H54 (cell line): ENCODE data around the gene HILPDA.
"Not testable (repeated sequence)": the region's sequence is repeated elsewhere in the genome, so short reads cannot be mapped to it uniquely, and the experiment has no call there.

Experiments
- DNase-seq: peaks from one replicate; pipeline ENCODE4 v3.0.0; 2011; ENCODE audit warnings: low spot score, mixed read lengths; ENCODE audit not compliant: insufficient read length
- FAIRE-seq: peaks from 3 replicates; lab custom pipeline; 2011; peaks lifted over from hg19 to GRCh38; lab: Jason Lieb, UNC
- POLR2A ChIP-seq: IDR thresholded peaks from 2 replicates; pipeline ENCODE4 v1.6.1; 2011; ENCODE audit warnings: low read depth, mild to moderate bottlenecking, low read length

HILPDA gene

DNA sequence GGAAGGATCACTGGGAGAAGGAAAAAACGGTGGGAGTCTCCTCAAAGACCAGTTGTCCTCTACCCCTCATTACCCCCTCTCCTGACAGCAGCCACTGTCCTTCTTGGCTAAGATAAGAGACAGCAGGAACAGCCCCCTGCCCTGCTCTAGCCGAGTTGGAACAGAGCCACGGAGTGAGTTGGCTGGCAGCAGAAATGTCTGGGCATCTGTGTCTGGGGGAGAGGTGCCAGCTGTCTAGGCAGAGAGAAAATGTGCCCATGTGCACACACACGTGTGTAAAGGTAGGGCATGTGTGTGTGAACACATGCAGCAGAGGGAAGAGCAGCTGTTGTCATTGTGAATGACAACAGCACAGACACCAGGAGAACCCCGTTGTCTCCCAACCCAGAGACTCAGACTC, 9.4 kb upstream of the HILPDA start:
- FAIRE-seq (no peak), DNase-seq (no peak)
- TF ChIP-seq POLR2A, result no peak

GRCh38 chr7:128447941-128448564, 7.6 kb upstream of the HILPDA start:
- FAIRE-seq, result no peak

DNA sequence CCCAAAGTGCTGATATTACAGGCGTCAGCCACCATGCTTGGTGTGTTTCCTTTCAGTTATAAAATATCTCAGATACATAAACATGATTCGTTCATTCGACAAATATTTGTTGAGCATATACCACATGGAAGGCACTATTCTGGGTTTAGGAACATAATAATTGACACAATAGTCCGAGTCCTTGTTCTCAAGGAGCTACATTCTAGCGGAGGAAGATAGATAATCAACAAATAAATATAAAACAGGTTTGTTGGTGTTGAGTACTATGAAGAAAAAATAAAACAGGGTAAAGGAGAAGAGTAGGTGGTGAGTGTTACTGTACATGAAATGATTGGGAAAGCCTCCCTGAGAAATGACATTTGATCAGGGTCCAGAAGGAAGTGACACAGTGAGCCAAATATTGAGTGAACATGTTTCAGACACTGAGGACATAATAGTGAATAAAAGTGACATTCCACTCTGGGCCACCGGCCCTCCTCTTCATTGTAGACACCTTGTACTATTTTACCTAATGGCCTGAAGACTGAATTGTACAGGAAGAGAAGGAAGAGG, 6.9 kb upstream of the HILPDA start:
- no peak for TF ChIP-seq POLR2A
- FAIRE-seq (no peak), DNase-seq (no peak)

More at GRCh38 chr7:128447941-128448564, 7.6 kb upstream of the HILPDA start:
- no peak for DNase-seq
- TF ChIP-seq POLR2A, result no peak

GRCh38 chr7:128450409-128450808, 5.3 kb upstream of the HILPDA start:
- DNase-seq (no peak), FAIRE-seq (no peak)
- TF ChIP-seq POLR2A, result no peak

DNA sequence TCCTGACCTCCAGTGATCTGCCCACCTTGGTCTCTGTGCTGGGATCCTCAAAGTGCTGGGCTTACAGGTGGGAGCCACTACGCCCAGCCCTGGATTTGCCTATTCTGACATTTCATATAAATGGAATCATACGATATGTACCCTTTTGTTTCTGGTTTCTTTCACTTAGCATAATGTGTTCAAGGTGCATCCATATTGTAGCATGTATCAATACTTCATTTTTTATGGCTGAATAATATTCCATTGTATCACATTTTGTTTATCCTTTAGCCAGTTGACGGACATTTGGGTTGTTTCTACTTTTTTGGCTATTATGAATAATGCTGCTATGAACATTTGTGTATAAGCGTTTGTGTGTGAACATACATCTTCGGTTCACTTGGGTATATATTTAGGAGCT, 4.8 kb upstream of the HILPDA start:
- no peak for TF ChIP-seq POLR2A
- DNase-seq (no peak), FAIRE-seq (no peak)

DNA sequence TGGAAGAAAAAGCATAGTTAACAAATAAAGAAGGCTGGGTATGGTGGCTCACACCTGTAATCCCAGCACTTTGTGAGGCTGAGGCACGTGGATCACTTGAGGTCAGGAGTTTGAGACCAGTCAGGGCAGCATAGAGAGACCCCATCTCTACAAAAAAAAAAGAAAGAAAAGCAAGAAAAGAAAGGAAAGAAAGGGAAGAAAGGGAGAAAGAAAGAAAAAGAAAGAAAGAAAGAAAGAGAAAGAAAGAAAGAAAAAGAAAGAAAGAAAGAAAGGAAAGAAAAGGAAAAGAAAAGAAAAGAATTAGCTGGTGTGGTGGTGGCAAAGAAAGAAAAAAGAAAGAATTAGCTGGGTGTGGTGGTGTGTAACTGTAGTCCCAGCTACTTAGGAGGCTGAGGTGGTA, 3.1 kb upstream of the HILPDA start:
- FAIRE-seq (no peak), DNase-seq (no peak)
- TF ChIP-seq POLR2A, result no peak

DNA sequence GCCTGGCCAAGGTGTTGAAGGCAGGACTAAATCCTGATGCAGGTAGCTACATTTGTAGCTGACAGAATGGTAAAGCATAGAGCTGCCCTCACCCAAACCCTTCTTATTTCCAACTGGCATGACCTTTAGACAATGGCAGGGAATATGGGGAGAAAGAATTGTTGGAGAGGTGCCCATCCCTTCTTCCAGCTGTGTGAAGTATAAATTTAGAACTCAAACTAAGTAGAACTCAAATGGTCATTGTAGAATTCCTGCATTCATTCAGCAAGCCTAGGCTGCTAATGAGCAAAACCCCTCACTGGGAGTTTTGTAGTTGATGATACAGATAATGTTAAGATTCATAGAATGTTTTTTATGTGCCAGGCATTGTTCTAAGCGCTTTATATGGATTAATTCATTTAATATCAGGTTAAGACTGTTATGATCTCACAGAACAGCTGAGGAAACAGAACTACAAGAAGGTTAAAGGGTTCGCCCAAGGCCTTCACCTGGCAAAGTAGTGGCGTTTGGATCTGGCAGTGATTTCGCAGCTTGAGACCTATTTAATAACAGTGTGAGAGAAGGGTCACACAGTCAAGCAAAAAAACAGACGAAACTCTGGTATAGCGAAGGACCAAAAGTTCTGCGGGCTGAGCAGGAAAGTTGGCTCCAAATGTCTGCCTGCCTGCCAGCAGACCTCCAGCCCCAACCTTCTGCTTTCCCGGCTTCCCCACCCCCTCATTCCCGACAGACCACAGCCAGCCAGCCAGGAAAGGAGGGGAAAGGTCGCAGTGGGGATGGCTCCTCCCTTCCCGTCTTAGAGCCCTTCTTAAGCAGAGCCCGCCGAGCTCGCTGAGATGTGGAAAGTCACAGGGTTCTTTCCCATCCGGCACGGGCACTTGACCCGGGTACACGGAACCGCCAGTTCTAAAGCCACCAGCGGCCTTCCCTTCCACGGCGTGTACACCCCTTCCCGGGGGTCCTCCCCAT, 1.6 kb upstream of the HILPDA start:
- no peak for FAIRE-seq
- TF ChIP-seq POLR2A, result no peak
- no peak for DNase-seq

- DNase-seq, result no peak
- FAIRE-seq, result no peak
- no peak for TF ChIP-seq POLR2A
Measured at GRCh38 chr7:128454808-128455542, 703 bp upstream of the HILPDA start.

GRCh38 chr7:128456255-128456725, 612 bp downstream of the HILPDA start:
- no peak for FAIRE-seq
- no peak for TF ChIP-seq POLR2A
- DNase-seq, result no peak

DNA sequence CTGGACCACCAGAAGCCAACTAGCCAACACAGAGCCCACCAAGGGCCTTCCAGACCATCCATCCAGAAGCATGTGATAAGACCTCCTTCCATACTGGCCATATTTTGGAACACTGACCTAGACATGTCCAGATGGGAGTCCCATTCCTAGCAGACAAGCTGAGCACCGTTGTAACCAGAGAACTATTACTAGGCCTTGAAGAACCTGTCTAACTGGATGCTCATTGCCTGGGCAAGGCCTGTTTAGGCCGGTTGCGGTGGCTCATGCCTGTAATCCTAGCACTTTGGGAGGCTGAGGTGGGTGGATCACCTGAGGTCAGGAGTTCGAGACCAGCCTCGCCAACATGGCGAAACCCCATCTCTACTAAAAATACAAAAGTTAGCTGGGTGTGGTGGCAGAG, 1.7 kb downstream of the HILPDA start:
- FAIRE-seq, DNase-seq: not testable (repeated sequence)

- DNase-seq, result no peak
- no peak for FAIRE-seq
- no peak for TF ChIP-seq POLR2A
Measured at GRCh38 chr7:128458956-128459355, 3.3 kb downstream of the HILPDA start.

GRCh38 chr7:128459394-128459878, 3.8 kb downstream of the HILPDA start:
- FAIRE-seq (no peak), DNase-seq (peak; percentile 40)
- no peak for TF ChIP-seq POLR2A

DNA sequence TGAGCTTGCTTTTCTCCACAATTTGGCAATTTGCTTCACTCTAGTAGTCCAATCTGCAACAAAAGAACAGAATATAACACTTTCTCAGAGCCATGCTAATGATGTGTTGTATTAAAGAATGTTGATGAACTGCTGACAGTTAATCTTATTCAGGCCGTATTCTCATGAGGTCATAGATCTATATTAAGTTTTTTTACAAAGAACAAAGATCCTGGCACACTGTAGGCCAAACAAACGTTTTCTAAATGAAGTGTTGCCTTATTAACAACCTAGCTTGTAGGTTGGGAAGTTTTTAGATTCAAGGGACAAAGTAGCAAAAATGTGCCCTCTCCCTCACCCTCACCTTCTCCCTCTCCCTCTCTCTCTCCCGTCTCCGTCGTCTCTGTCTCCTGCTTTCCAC, 6.8 kb downstream of the HILPDA start:
- no peak for FAIRE-seq
- no peak for DNase-seq
- no peak for TF ChIP-seq POLR2A

- not testable (repeated sequence) for DNase-seq, FAIRE-seq
Measured at GRCh38 chr7:128463345-128463744, 7.7 kb downstream of the HILPDA start.

- DNase-seq, FAIRE-seq: not testable (repeated sequence)
Measured at GRCh38 chr7:128463933-128464332, 8.3 kb downstream of the HILPDA start.

DNA sequence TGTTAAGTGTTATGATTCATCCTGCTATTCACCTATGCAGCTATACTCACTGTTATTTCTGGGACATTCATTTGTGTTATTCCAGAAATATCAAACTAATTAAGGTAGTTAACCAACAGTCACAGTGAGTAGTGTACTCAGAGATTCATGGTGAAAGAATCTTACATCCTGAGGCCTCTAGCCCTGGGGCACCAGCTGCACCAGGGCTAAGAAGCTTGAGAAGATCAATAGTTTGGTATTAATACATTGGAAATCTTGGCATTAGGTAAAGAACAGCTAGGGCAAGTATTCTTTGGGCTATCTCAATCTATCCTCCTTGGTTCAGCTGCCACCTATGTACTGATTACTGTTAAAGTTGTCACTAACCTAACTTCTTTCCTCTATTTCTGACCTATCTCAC, 11.2 kb downstream of the HILPDA start:
- DNase-seq, FAIRE-seq: not testable (repeated sequence)
